Activated CD4-positive, alpha-beta T cell treated with anti-CD3 and anti-CD28 coated beads for 48 hours (primary cell): Measurements from ENCODE around the gene MTERF4.

Experiments
- DNase-seq: peaks from one replicate; pipeline ENCODE4 v3.0.0-alpha.2; 2020

The MTERF4 gene

GRCh38 chr2:241068136-241068941 is 33.7 kb downstream of the MTERF4 start:
- DNase-seq = no peak

- no peak for DNase-seq
These were observed 34.5 kb downstream of the MTERF4 start for GRCh38 chr2:241067501-241068135.

DNA sequence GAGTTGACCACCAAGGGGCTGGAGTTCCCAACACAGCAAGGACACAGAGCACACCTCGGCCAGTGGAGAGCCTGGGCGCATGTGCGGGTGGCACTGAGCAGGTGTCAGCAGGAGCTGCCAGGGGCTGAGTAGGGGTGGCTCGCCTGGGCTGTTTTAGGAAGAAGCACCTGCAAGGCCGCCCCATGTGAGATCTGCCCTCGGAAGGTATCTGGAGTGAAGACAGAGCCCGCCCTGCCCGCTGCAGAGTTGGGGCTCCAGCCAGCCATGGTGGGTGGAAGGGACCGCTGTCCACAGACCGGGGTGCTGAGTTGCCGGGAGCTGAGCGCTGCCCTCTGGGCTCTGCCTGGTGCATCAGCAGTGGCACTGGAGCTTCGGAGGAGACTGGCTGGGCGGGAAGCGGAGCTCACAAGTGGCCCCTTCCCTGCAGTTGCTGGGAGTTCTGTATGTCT is 35.2 kb downstream of the MTERF4 start:
- no peak for DNase-seq

DNA sequence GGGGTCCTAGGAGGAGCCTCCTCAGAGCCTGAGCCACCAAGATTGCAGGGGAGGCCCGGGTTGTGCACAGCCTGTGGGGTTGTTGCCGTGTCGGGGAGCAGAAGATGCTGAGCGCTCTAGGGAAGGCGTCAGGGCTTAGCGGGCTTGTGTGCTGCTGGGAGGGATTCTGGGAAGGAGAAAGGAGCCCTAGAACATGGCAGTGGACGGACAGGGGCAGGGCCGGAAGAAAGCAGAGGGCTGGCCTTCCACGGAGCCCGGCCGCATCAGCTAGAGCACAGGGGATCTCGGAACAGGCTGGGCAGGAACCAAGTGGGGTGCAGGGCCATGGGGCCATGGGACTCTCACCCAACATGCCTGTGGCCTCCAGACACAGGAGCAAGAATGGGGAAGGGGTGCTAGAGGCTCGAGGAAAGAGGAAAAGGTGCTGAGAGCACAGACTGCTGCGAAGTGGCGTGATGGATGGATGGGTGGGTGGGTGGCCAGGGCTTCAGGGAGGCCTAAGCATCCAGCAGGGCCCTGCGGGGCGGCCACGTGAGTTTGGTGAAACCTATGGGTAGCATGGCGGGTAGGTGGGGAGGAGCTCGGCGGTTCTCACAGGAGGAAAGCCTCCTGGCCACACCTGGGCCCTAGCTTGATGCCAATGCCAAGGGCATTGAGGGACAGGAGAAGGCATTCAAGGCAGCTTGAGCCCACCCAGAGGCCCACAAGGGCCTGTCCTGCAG is 35.8 kb downstream of the MTERF4 start:
- DNase-seq = no peak

DNA sequence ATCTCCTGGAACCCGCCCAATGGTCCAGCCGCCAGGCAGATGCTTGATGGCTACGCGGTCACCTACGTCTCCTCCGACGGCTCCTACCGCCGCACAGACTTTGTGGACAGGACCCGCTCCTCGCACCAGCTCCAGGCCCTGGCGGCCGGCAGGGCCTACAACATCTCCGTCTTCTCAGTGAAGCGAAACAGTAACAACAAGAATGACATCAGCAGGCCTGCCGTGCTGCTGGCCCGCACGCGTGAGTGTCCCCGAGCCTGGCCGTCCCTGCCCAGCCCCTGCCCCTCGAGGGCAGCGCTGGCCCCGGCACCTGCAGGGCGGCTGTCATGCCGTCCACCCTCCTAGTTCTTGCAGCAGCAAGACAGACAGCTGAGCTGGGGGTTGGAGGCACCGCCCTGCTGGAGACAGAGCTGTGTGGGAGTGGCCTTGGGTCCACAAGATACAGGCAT is 36.7 kb downstream of the MTERF4 start:
- no peak for DNase-seq

DNA sequence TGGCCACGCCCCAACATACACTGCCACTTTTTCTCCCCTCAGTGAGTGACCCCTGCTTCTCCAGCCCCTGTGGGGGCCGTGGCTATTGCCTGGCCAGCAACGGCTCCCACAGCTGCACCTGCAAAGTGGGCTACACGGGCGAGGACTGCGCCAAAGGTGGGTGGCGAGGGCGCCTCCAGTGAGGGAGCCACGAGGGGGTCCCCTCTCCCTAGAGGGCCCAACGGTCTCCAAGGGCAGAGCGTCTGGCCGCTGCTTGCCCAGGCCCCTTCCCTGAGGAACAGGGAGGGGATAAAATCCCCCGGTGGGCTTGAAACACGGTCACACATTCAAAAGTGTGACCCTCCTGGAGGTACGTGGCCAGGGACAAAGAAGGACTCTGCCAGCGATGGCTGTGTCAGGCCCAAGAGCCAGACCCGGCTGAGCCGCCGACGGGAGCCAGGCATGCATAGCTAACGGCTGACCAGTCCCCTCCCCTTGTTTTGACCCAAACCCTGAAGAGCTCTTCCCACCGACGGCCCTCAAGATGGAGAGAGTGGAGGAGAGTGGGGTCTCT is 37.2 kb downstream of the MTERF4 start:
- DNase-seq = no peak

DNA sequence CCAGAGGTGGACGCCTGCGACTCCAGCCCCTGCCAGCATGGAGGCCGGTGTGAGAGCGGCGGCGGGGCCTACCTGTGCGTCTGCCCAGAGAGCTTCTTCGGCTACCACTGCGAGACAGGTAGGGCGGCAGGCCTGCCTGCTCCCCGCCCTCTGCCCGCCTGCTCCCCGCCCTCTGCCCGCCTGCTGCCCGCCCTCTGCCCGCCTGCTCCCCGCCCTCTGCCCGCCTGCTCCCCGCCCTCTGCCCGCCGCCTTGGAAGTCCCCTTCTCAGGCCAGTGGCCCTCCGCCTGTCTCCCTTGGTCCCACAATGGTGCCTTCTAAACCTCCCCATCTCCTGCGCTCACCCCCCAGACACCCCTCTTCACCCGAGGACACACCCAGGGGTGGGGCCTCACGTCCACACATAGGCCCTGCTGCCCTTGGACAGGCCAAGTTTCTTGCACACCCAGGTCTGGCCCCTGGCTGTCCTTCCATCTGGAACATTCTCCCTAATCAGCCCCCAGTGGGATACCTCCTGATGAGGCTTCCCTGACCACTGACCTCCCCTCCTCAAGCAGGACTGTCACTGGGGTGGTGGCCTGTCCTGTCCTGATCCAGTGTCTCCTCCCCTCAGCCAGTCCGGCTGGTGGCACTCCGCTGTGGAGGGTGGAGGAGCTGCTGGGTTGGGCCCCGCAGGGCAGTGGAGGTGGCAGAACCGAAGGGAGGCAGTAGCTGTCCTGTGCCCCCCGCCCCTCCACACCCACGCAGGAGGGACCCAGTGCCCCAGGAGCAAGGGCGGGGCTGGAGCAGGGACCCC is 37.9 kb downstream of the MTERF4 start:
- peak; percentile 51 for DNase-seq

- no peak for DNase-seq
These were observed 38.5 kb downstream of the MTERF4 start for GRCh38 chr2:241063587-241063986.

- DNase-seq = no peak
These were observed 39.0 kb downstream of the MTERF4 start for GRCh38 chr2:241063093-241063551.

GRCh38 chr2:241062389-241063092 is 39.5 kb downstream of the MTERF4 start:
- DNase-seq = no peak

DNA sequence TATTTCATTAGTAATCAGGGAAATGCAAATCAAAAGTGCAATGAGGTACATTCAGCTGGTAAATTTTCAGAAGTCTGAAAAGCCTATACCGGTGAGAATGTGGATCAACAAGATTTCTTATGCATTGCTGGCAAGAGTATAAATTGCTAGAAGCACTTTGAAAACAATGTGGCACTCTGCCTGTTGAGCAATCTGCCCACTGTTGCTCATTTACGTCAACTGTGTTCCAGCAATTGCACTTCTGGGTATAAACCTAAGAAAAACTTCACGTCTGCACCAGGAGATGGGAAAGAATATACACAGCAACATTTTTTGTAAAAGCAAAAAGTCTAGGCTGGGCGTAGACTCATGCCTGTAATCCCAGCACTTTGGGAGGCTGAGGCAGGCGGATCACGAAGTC is 40.8 kb downstream of the MTERF4 start:
- DNase-seq = no peak

GRCh38 chr2:241053576-241054251 is 48.4 kb downstream of the MTERF4 start:
- no peak for DNase-seq

GRCh38 chr2:241052677-241053360 is 49.3 kb downstream of the MTERF4 start:
- no peak for DNase-seq

- no peak for DNase-seq
These were observed 50.3 kb downstream of the MTERF4 start for GRCh38 chr2:241051578-241052487.

- no peak for DNase-seq
These were observed 51.2 kb downstream of the MTERF4 start for GRCh38 chr2:241050624-241051577.

GRCh38 chr2:241049739-241050623 is 52.1 kb downstream of the MTERF4 start:
- DNase-seq = no peak

GRCh38 chr2:241048949-241049343 is 53.1 kb downstream of the MTERF4 start:
- no peak for DNase-seq
